HG02763 (cell line): ENCODE results near the gene ENPP7.
A peak's percentile ranks its signal among the peaks of the same experiment; 100 is the strongest.

Experiments
- ATAC-seq: cut with Tn5 transposase; IDR thresholded peaks from one replicate; pipeline ENCODE4 v1.9.1; 2021; ENCODE audit warnings: mild to moderate bottlenecking, moderate library complexity; ENCODE audit not compliant: unreplicated experiment

The ENPP7 gene

GRCh38 chr17:79730437-79730768 is 340 bp upstream of the ENPP7 start:
- ATAC-seq, result no peak

- no peak for ATAC-seq
These were observed 1.5 kb downstream of the ENPP7 start for GRCh38 chr17:79732254-79732653.

GRCh38 chr17:79732804-79733691 is 2.3 kb downstream of the ENPP7 start:
- ATAC-seq, result peak; percentile 60

- ATAC-seq, result no peak
These were observed 2.9 kb downstream of the ENPP7 start for GRCh38 chr17:79733692-79734070.

- no peak for ATAC-seq
These were observed 4.4 kb downstream of the ENPP7 start for GRCh38 chr17:79735096-79735495.

- ATAC-seq, result no peak
These were observed 6.5 kb downstream of the ENPP7 start for GRCh38 chr17:79737046-79737921.

- ATAC-seq, result no peak
These were observed 7.3 kb downstream of the ENPP7 start for GRCh38 chr17:79737922-79738578.

- ATAC-seq, result no peak
These were observed 7.9 kb downstream of the ENPP7 start for GRCh38 chr17:79738643-79739042.

GRCh38 chr17:79739148-79740062 is 8.7 kb downstream of the ENPP7 start:
- ATAC-seq, result no peak

- no peak for ATAC-seq
These were observed 9.7 kb downstream of the ENPP7 start for GRCh38 chr17:79740413-79740812.

- no peak for ATAC-seq
These were observed 10.6 kb downstream of the ENPP7 start for GRCh38 chr17:79741401-79741750.

GRCh38 chr17:79741751-79742588 is 11.2 kb downstream of the ENPP7 start:
- no peak for ATAC-seq

- no peak for ATAC-seq
These were observed 11.8 kb downstream of the ENPP7 start for GRCh38 chr17:79742589-79742918.

- no peak for ATAC-seq
These were observed 12.3 kb downstream of the ENPP7 start for GRCh38 chr17:79742951-79743476.

GRCh38 chr17:79743614-79744013 is 12.9 kb downstream of the ENPP7 start:
- ATAC-seq, result no peak

GRCh38 chr17:79745641-79746105 is 14.9 kb downstream of the ENPP7 start:
- no peak for ATAC-seq

- no peak for ATAC-seq
These were observed 16.3 kb downstream of the ENPP7 start for GRCh38 chr17:79746889-79747507.

GRCh38 chr17:79747508-79748294 is 17.0 kb downstream of the ENPP7 start:
- ATAC-seq, result no peak
